ENCODE results near the gene CTDNEP1. TPM values are rescaled to one million over a fixed set of nuclear protein-coding genes. Genes with fewer than 3 reads are reported as not detected.

CTDNEP1 gene
- total RNA-seq, 1 donor from 2014 or later: 36.4 TPM

DNA sequence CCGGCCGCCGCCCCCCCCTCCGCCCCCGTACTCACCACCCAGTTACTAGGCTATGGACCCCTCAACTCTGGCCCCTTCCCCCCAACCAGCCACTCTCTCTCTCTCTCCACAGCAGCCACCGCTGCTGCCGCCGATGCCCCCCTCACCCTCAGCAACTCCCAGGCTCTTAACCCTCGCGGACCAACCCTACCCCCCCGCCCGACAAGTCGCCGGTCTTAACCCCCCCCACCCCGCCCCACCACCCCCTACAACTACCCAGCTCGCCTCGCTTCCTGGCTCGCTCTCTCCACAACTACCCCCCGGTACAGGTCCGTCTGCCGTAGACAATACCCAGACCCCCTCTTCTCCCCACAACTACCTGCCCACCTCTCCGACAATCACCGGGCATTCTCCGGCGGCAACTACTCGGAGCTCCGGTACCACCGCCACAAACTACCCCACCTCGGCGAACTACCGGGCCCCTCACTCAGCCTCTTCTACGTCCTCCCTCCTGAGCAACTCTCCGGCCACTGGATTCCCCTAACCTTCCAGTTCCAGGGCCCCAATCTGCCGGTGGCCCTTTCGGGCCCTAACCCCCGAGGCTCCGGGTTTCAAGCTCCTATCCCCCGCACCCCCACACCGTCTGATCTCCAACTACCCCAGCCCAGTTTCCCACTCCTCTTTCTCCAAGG is 13.0 kb downstream of the CTDNEP1 start:
- no peak for DNase-seq (ENCODE audit: low read depth)
- peak overlapping the region; percentile 90 for H3K4me3 ChIP-seq (ENCODE audit: low read depth, low read length)
- TF ChIP-seq, protein P1, sequence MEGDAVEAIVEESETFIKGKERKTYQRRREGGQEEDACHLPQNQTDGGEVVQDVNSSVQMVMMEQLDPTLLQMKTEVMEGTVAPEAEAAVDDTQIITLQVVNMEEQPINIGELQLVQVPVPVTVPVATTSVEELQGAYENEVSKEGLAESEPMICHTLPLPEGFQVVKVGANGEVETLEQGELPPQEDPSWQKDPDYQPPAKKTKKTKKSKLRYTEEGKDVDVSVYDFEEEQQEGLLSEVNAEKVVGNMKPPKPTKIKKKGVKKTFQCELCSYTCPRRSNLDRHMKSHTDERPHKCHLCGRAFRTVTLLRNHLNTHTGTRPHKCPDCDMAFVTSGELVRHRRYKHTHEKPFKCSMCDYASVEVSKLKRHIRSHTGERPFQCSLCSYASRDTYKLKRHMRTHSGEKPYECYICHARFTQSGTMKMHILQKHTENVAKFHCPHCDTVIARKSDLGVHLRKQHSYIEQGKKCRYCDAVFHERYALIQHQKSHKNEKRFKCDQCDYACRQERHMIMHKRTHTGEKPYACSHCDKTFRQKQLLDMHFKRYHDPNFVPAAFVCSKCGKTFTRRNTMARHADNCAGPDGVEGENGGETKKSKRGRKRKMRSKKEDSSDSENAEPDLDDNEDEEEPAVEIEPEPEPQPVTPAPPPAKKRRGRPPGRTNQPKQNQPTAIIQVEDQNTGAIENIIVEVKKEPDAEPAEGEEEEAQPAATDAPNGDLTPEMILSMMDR (conservative IDR thresholded peaks at IDR 0.05; ENCODE audit: low read depth, low read length): no peak

DNA sequence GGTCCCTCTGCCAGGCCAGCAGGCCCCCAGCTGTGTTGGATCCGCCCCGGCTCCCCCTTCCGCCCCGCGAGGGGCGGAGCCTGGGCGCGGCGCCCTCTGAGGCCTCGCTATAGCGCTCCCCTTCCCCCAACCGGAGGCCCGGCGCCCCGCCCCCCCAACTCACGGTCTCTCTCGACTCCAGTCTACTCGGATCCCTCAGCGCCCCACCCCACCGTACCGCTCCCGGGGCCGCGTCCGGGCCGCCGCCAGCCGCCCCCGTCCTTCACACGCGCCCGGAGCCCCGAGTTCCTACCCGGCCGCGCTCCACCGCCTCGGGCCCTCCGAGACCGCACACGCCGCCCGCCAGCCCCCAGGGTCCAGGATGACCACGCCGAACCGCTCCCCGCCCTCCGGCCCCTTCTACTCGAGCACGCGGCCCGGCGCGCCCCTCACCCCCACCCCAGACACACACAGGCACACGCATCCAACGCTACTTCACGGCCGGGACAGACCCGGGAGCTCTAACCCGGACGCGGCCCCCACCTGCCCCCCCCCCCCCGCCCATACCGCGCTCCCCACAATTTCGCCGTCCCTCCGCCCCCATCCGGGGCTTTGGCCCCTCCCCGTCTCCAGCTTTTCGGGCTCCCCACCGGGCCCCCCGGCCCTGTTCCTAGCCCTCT is 13.6 kb downstream of the CTDNEP1 start:
- H3K4me3 ChIP-seq (ENCODE audit: low read depth, low read length): peak overlapping the region; percentile 90
- DNase-seq (ENCODE audit: low read depth): no peak
- TF ChIP-seq, protein P1 (conservative IDR thresholded peaks at IDR 0.05; ENCODE audit: low read depth, low read length): no peak

DNA sequence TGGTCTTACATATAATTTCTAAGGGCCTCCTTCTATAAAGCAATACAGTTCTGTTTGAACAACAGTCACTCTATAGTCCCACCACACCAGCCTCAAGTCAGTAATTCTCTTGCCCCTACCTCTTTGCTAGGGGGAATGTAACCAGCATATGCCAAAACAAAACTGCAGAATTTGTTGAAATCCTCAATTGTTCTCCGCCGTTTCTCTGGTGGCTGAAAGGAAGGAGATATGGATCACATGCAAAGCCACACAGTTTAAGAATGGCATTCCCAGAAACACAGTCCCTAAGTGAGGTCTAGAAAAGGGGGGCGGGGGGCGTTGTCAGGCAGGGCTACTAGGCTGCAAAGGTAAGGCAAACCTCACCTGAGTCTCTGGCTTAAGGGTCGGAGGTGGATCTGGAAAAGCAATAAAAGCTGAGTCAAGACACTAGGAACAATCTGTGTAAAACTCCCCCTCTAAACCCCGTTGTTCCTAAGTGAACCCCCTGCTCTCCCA is 14.2 kb downstream of the CTDNEP1 start:
- H3K4me3 ChIP-seq (ENCODE audit: low read depth, low read length): peak overlapping the region; percentile 90
- DNase-seq (ENCODE audit: low read depth): no peak
- TF ChIP-seq, protein P1 (conservative IDR thresholded peaks at IDR 0.05; ENCODE audit: low read depth, low read length): no peak

DNA sequence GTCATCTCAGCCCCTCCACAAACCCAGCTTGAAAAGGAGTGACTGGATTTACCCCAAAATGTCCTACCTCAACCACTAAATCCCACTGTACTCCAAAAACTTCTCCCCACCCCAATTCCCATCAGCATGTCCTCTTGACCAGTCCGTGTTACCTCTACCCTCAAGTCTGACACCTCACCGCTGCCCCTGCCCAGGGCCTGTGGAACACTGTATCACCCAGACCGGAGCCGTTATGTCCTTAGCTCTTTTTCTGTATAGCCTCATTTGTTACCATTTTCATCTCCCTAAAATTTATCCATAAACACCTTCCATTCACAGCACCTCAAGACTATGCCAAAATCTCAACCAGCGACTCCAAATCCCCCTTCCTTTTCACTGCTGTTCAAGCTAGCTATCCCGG is 14.7 kb downstream of the CTDNEP1 start:
- H3K4me3 ChIP-seq (ENCODE audit: low read depth, low read length): peak overlapping the region; percentile 90
- DNase-seq (ENCODE audit: low read depth): no peak
- TF ChIP-seq, protein P1 (conservative IDR thresholded peaks at IDR 0.05; ENCODE audit: low read depth, low read length): no peak

DNA sequence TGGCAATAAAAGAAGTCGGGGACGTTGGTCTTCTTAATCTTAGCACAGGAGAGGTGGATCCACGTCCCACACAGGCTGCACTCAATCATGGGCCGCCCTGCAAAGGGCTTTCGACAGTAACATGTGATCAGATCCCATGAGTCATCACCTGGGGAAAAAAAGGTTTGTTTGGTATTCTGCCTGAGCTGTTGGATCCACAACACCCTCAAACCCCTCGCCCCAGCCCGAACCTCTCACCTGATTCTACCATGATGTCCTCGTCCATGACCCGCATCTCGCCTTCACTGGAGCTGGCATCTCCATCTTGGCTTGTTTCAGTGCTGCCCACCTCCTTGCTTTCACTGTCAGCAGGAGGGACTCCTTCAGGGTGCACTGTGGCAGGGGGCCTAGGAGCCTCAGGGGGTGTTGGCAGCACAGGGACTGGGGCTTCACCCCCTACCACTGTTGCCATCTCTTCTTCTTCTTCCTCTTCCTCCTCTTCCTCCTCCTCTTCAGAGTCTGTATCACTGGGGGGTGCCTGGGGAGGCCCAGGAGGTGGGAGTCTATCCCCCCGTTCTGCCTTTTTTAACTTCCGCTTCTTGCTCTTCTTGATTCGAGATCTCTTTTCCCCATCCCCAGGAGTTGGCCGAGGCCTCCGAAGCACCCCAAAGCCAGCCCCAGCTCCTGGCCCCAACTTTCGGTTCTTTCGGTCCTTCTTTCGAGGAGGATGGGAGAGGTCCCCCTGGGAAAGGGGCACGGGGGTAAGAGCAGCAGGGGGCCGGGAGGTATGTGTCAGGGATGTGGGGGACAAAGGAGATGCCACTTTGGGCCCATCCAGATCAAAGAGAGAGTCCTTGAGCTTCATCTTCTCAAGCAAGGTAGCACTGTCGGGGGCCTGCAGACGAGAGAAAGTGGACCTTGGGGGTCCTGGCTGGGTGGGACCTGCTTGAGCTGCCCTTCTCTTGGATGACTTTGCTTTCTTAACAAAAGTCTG is 15.6 kb downstream of the CTDNEP1 start:
- TF ChIP-seq, protein P1 (conservative IDR thresholded peaks at IDR 0.05; ENCODE audit: low read depth, low read length): no peak

DNA sequence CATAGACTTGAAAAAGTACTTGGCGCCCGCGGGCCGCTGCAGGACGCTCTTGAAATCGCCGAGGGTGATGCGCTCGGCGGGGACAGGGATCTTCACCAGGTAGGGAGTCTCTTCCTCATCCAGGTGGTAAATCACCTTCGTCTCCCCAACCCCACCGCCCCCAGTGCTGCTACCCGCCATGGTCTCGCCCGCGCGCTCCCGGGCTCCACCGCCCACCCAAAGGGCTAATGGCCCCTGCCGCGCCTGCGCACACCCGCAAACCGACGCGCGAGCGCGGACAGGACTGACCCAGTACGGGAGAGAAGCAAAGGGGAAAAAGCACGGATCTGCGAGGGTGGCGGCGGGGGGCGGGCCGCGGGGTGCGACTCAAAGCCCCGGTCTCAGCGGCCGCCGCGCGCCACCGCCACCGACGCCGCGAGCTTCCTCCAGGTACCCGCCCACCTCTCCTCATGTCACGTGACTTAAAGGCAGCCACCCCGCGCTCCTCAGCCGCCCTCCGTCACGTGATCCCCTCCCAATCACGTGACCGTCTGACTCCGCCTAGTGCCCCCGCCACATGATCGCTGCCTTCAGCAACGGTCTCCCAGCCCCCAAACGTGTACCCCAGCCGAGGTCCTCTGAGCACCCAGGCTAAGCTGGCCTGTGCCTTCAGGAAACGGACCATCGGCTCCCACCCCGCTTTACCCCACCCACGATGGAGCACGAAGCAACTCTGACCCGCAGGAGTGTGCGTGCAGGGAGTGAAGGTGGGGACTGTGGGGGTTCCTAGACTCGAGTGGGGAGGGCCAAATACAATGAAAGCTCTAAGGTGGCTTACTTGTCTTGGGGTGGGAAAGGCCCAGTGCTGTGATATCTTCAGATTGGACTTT is 17.2 kb downstream of the CTDNEP1 start, which contains the start of gene DVL2:
DVL2 (minus strand) TSS at position 435 of the 869 bp plus-strand sequence; CDS start at position 180, 255 bp downstream.
- H3K4me3 ChIP-seq (ENCODE audit: low read depth, low read length): peak within 1 kb of the TSS; percentile 72
- TF ChIP-seq, protein P1 (conservative IDR thresholded peaks at IDR 0.05; ENCODE audit: low read depth, low read length): no peak
- DNase-seq (ENCODE audit: low read depth): no peak

More for the DNA sequence above, 15.6 kb downstream of the CTDNEP1 start:
- DNase-seq (ENCODE audit: low read depth): no peak
- peak overlapping the region; percentile 72 for H3K4me3 ChIP-seq (ENCODE audit: low read depth, low read length)

Data from epithelial cell of proximal tubule (primary cell).